ENCODE results near the gene CAMK2D.

GRCh38 chr4:113692809-113693411, 68.6 kb downstream of the CAMK2D start:
- no peak for TF ChIP-seq CTCF (conservative IDR thresholded peaks at IDR 0.05 in 1 of 2, IDR thresholded peaks at IDR 0.05 in 1 of 2; ENCODE audit: low read depth in 1 of 2, low read length in 2 of 2)
- no peak for TF ChIP-seq EZH2 (IDR thresholded peaks at IDR 0.05; ENCODE audit: low read length, missing control alignments)

All from fibroblast of lung (primary cell).